ENCODE measurements around the gene GLDN.
A peak's percentile ranks its signal among the peaks of the same experiment; 100 is the strongest.
"Not testable (repeated sequence)": the region's sequence is repeated elsewhere in the genome, so short reads cannot be mapped to it uniquely, and the experiment has no call there.

Gene GLDN

DNA sequence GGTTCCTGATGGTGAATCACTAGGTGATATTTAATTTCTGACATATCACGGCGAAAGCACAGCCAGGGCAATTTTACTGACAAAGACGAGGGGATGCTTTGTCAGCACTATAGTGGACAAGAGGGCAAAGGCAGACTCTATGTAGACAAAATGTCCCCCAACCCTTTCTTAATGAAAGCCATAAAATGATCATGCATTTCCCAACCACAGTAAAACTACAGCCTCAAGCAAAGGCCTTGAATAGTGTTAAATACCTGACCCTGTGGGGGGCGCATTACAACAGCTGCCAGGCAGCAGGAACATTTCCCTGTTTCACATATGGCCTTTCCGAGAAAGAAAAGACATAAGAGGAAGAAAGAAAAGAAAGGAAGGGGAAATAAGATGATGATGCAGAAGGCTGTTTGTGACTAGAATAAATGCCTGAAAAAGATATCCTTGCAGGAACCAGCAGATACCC, 49.5 kb downstream of the GLDN start:
- DNase-seq: no peak

GRCh38 chr15:51396921-51397320, 55.5 kb downstream of the GLDN start:
- no peak for DNase-seq

- DNase-seq: no peak
Observed at GRCh38 chr15:51398626-51399025, 57.2 kb downstream of the GLDN start.

DNA sequence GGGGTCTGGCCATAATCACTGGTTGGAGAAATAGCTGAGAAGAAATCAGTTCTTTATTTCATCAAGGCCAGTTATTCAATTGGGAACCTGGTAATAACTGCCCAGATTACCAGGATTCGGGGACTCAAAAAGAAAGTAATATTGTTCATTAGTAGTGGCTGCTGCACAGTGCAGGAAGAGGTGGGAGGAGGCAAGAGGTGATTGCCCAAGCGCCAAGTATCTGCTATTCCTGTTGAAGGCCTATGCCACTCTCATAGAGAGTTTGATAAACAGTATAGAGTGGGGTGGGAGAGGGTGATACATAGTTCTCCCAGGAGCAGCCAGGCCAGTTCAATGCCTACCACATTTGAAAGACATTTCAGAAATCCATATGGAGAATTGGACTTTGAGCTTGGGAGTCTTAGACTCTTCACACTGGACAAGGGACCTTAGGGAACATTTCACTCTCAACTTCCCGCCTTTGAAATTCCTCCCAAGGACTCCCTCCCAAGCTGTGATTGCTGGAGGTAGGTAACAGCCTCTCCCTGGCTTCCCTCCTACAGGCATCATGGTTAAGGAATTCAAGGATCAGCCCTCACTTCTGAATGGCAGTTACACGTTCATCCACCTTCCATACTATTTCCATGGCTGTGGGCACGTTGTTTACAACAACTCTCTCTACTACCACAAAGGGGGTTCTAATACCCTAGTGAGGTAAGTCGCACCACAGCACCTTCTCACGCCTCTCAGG, 59.8 kb downstream of the GLDN start:
- no peak for DNase-seq

- DNase-seq: peak in 1 of 2 donors; percentile 17
Observed at GRCh38 chr15:51401872-51402517, 60.5 kb downstream of the GLDN start.

DNA sequence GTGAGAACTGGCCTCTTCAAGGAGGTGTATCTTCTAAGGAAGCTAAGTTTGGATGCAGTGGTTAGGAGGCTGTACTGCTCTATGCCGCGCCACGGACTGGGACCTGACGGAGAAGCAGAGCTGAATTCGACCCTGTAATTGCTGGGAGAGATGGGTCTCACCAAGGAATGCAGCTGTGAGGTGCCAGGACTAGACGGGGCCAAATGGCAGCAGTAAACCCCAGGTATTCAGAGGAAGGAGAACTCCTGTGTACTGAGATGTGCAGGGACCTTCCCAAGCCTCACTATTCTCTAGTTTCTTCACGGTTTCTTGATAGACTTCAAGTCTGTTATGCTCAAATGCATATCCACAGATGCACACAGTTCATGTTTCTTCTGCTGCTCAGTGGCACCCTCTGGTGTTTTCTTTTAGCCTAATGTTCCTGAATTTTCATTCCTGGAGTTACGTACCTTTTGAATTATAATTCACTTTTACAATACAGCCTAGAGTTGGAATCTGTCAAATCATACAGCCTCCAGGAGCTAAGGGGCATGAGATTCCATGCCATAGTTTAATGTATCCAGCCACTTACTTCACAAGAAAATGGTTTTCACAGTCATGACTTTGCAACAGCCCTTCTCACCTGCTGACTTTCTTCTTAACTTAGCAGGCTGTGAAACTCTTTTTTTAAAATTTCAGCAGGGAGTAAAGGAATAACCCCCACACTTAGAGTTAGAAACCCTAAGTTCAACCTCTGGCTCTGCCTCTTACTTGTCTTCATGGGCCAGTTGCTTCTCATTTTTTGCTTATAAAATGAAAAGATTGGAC, 61.8 kb downstream of the GLDN start:
- no peak for DNase-seq

- no peak for DNase-seq
Observed at GRCh38 chr15:51403946-51404695, 62.7 kb downstream of the GLDN start.

DNA sequence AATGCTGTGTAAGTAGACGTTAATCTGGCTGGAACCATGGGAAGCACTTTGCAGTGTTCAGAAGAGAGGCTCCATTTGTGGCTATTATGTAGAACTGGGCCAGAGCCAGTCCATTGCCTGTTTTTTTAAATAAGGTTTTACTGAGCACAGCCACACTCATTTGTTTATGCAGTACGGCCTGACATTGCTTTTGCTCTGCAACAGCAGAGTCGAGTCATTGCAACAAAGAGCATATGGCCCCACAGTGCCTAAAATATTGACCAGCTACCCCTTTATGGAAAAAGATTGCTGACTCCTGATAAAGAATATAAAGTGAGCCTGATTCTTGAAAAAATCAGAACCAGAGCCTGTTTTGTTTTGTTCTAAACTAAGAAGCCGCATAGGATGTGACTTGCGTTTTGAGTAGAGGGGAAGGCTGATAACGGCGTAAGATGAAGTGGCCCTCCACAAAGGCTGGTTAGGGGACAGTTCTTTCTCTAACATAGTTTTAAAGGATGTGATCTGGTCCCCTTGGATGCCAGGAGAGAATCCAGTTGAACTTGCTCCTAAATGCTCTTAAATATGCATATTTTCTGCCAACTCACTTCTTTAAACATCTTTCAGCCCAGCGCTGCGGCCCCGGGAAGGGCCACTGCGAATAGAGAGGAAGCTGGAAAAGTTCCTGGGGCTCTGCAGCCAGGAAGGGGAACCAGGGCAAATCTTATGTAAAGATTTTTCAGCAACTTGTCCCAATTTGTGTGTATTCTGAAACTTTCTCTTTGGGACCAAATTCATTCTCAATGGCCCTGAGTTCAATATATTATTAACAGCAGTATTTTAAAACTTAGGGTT, 64.5 kb downstream of the GLDN start:
- no peak for DNase-seq

- DNase-seq: no peak
Observed at GRCh38 chr15:51414256-51414860, 72.9 kb downstream of the GLDN start.

DNA sequence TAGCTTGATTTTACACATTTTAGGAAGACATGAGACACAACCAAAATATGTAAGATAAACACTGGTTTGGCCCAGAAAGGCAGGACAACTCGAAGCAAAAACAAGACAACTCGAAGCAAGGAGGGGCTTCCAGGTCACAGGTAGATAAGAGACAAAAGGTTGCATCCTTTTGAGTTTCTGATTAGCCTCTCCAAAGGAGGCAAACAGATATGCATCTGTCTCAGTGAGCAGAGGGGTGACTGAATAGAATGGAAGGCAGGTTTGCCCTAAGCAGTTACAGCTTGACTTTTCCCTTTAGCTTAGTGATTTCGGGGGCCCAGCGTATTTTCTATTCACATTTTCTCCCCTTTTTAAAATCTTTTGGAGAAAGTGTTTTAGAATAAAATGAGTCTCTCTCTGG, 74.7 kb downstream of the GLDN start:
- no peak for DNase-seq

- not testable (repeated sequence) for DNase-seq
Observed at GRCh38 chr15:51423040-51423439, 81.6 kb downstream of the GLDN start.

DNA sequence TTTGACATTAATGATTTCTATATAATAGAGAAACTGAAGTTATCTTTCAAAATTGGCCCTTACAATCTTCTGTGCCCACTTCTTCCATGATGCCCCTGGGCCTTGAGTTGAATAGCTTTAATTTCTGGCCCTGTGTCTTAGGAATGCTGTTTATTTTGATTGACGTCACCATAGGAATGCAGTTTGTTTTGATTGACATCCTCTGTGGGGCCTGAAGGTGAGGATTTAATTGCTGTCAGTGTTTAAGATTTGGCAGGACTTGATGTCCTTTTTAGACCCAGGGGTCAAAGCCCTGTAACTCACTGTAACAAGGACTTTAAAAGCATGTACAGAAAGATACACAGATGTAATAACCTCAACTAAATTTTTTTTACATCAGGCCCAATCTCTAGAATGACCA, 83.3 kb downstream of the GLDN start:
- DNase-seq: no peak

- no peak for DNase-seq
Observed at GRCh38 chr15:51425517-51426040, 84.1 kb downstream of the GLDN start.

DNA sequence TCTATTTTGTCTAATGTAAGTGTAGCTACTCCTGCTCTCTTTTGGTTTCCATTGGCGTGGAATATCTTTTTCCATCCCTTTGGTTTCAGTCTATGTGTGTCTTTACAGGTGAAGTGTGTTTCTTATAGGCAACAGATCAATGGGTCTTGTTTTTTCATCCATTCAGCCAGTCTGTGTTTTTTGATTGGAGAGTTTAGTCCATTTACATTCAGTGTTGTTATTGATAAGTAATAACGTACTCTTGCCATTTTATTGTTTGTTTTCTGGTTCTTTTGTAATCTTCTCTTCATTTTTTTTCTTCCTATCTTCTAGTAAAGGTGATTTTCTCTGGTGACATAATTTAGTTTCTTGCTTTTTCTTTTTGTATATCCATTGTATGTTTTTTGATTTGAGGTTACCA, 97.1 kb downstream of the GLDN start:
- no peak for DNase-seq

- no peak for DNase-seq
Observed at GRCh38 chr15:51443282-51443914, 101.9 kb downstream of the GLDN start.

GRCh38 chr15:51444112-51444511, 102.7 kb downstream of the GLDN start:
- no peak for DNase-seq

- no peak for DNase-seq
Observed at GRCh38 chr15:51444807-51445206, 103.4 kb downstream of the GLDN start.

DNA sequence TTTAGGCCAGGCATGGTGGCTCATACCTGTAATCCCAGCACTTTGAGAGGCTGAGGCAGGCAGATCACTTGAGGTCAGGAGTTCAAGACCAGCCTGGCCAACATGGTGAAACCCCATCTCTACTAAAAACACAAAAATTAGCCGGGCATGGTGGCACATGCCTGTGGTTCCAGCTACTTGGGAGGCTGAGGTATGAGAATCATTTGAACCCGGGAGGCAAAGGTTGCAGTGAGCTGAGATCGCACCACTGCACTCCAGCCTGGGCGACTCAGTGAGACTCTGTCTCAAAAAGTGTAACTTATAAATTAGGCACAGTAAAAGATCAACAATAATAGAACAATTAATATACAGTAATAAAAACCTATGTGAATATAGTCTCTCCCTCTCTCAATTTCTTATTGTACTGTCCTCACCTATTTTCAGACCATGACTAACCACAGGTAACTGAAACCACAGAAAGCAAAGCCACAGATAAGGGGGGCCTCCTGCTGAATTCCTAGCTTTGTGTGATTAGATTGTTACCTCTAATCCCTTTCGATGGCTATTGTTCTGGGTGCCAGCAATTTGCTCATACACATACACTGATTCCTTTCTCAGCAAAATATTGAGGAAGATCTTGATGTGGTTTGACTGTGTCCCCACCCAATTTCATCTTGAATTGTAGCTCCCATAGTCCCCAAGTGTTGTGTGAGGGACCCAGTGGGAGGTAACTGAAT, 104.7 kb downstream of the GLDN start:
- DNase-seq: not testable (repeated sequence)

- no peak for DNase-seq
Observed at GRCh38 chr15:51447855-51448621, 106.6 kb downstream of the GLDN start.

Measured in bone marrow (tissue), 2 donors.